Adrenal gland (tissue), 12 donors: ENCODE measurements around the gene CEP170. TPM values are rescaled to one million over a fixed set of nuclear protein-coding genes. Genes with fewer than 3 reads are reported as not detected.

Source experiments
- DNase-seq, 7 donors: peaks; one replicate each; pipeline ENCODE4 v3.0.0-alpha.2; 2019 to 2020
- H3K27ac ChIP-seq, 5 donors: fragments of 200-600 bp; sonication (generic) in 4 of 5; 1 replicate in 3 of 5; 2 replicates in 2 of 5; pipeline versions ENCODE4 v1.5.1 to v1.8.0; 2016 to 2020; ENCODE audit warnings: mild to moderate bottlenecking in 1 of 5
- H3K27me3 ChIP-seq: fragments of 200-600 bp; 2 replicates; pipeline ENCODE4 v1.8.0; 2021
- H3K36me3 ChIP-seq, 2 donors: fragments of 200-600 bp; replicated peaks in 1 of 2; 1 replicate in 1 of 2; 2 replicates in 1 of 2; pipeline versions ENCODE4 v1.5.1 to v1.8.0; 2018 to 2022
- H3K4me1 ChIP-seq, 2 donors: fragments of 200-600 bp; replicated peaks in 1 of 2; 1 replicate in 1 of 2; 2 replicates in 1 of 2; pipeline versions ENCODE4 v1.5.1 to v1.8.0; 2018 to 2021
- H3K4me3 ChIP-seq, 4 donors: fragments of 200-600 bp; sonication (generic) in 3 of 4; one replicate each; pipeline ENCODE4 v1.5.1; 2016 to 2018
- H3K9me3 ChIP-seq, 3 donors: fragments of 200-600 bp; sonication (generic) in 1 of 3; replicated peaks in 1 of 3; 1 replicate in 2 of 3; 2 replicates in 1 of 3; pipeline versions ENCODE4 v1.5.1 to v1.8.0; 2016 to 2021
- POLR2A ChIP-seq, 2 donors: fragments of 450-650 bp; IDR thresholded peaks; one replicate each; pipeline ENCODE4 v1.6.1; 2017; ENCODE audit warnings: antibody characterized with exemption in 2 of 2, mild to moderate bottlenecking in 2 of 2, moderate library complexity in 1 of 2
- WGBS, 4 donors: extraction: QIAGEN DNeasy Blood & Tissue Kit in 2 of 4; methylation state at CpG; one replicate each; pipeline versions ENCODE4 v1.1.5 to v1.1.7; 2013 to 2017; 5-methylcytosine and 5-hydroxymethylcytosine counted together
- intact Hi-C, 2 donors: fragments of 100-400 bp; cut with DNase I; formaldehyde crosslinking; loops; one replicate each; pipeline versions ENCODE4 v1.14.1 to v1.15.0; 2022 to 2023
- polyA plus RNA-seq, 3 donors: library from polyadenylated mRNA; stranded (reverse); fragments of 200-250 nt in 2 of 3; fragments of 350-450 nt in 1 of 3; fragmentation: Illumina TruSeq in 1 of 3; extraction: RNeasy Lipid Tissue Mini Kit (QIAGEN cat#74804) in 1 of 3; gene quantifications; one replicate each; pipeline ENCODE4 v1.2.3, GENCODE V29; 2013 to 2014
- total RNA-seq, 9 donors: library from RNA; depleted of rRNA in 4 of 9; stranded (reverse); fragments of >200 nt in 4 of 9; fragments of 120-200 nt in 1 of 9; fragmentation: NEBNext Ultra II Directional in 1 of 9; extraction: Animal tissue kit (Norgen Biotek cat#: 25700) in 1 of 9; gene quantifications; one replicate each; pipeline versions ENCODE4 v1.1.0 to v1.2.4, GENCODE V29; 2013 to 2023
- TF ChIP-seq, protein P1 (sequence below), 6 experiments: fragments of 450-650 bp in 4 of 6; fragments of 200-600 bp in 2 of 6; sonication (generic) in 1 of 6; IDR thresholded peaks; 1 replicate in 5 of 6; 2 replicates in 1 of 6; pipeline versions ENCODE4 v1.5.1 to v1.8.0; 2016 to 2021; ENCODE audit warnings: antibody characterized with exemption in 6 of 6, mild to moderate bottlenecking in 2 of 6, moderate library complexity in 1 of 6
- donor health status: healthy with polysubstance abuse.
- donor health status: Bipolar disorder and iron deficiency.
- donor health status: DM: yes; HTN: yes; CAD: no.
- donor health status: DM: no; HTN: no; CAD: no.
- donor health status: DM: no; HTN: no; CAD: no.
- donor health status: DM: yes; HTN: yes; CAD: no.

Gene CEP170
- total and polyA plus RNA-seq, 12 donors = 15.5 to 56.2 (median 35.9) TPM

DNA sequence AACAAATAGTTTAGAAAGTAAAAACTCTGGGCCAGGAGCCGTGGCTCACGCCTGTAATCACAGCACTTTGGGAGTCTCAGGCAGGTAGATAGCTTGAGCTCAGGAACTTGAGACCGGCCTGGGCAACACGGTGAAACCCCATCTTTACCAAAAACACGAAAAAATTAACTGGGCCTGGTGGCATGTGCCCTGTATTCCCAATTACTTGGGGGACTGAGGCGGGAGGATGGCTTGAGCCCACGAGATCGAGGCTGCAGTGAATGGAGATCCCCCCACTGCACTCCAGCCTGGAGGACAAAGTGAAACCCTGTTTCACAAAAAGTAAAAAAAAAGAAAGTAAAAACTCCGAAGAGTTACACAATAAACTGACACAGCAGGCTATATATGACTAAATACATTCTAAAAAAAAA is 10.6 kb downstream of the CEP170 start:
- Histone ChIP-seq H3K36me3 (no peaks in the 10 kb centered on the region), H3K27ac (no peak overlapping the region), H3K27me3 (no peaks in the 10 kb centered on the region), H3K9me3 (no peaks in the 10 kb centered on the region), H3K4me1 (peaks cover 8 to 29% of the 10 kb centered on the region in 2 donors), H3K4me3 (no peak overlapping the region)
- intact Hi-C loops = no loop called here
- 69 to 83% (median 81%) methylated on average over 9 of the region's 9 CpGs for WGBS, 4 donors
- TF ChIP-seq, protein P1, sequence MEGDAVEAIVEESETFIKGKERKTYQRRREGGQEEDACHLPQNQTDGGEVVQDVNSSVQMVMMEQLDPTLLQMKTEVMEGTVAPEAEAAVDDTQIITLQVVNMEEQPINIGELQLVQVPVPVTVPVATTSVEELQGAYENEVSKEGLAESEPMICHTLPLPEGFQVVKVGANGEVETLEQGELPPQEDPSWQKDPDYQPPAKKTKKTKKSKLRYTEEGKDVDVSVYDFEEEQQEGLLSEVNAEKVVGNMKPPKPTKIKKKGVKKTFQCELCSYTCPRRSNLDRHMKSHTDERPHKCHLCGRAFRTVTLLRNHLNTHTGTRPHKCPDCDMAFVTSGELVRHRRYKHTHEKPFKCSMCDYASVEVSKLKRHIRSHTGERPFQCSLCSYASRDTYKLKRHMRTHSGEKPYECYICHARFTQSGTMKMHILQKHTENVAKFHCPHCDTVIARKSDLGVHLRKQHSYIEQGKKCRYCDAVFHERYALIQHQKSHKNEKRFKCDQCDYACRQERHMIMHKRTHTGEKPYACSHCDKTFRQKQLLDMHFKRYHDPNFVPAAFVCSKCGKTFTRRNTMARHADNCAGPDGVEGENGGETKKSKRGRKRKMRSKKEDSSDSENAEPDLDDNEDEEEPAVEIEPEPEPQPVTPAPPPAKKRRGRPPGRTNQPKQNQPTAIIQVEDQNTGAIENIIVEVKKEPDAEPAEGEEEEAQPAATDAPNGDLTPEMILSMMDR (IDR thresholded peaks at IDR 0.05) = no peak
- TF ChIP-seq POLR2A (IDR thresholded peaks at IDR 0.05) = no peak
- DNase-seq = no peak

DNA sequence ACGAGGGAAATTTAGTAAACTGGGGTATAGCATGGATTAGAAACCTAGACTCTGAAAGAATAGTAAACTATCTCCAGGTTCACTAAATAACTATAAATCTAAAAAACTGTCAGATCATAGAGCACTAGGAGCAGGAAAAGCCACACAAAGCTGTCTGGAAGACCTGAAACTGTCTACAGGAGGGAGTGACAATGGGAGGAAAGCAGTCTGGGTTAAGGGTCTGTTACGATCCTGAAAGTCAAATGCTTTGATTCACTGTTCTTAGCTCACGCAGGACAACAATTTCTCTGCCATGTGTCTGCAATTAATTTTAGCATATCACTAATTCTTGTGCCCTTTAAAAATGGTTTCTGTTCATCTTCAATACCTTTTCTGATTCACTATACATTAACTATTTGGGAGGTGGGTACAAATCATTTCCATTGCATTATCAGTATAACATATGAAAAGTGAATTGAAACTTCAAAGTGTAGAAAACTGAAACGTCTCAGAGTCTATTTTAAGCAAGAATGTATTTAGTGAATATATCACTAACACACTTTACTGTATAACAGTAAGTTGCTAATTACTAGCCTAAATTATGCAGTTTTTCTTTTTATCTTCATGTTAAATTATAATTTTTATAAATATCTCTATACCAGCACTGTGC is 18.4 kb downstream of the CEP170 start:
- Histone ChIP-seq H3K27ac (no peak overlapping the region), H3K9me3 (no peaks in the 10 kb centered on the region), H3K4me1 (peaks cover 27 to 45% of the 10 kb centered on the region in 2 donors), H3K27me3 (no peaks in the 10 kb centered on the region), H3K36me3 (no peaks in the 10 kb centered on the region), H3K4me3 (no peak overlapping the region)
- 60 to 67% (median 64%) methylated on average over 4 of the region's 4 CpGs for WGBS, 4 donors
- TF ChIP-seq, protein P1 (IDR thresholded peaks at IDR 0.05) = no peak
- no peak for TF ChIP-seq POLR2A (IDR thresholded peaks at IDR 0.05)
- DNase-seq = no peak
- intact Hi-C loops = no loop called here

DNA sequence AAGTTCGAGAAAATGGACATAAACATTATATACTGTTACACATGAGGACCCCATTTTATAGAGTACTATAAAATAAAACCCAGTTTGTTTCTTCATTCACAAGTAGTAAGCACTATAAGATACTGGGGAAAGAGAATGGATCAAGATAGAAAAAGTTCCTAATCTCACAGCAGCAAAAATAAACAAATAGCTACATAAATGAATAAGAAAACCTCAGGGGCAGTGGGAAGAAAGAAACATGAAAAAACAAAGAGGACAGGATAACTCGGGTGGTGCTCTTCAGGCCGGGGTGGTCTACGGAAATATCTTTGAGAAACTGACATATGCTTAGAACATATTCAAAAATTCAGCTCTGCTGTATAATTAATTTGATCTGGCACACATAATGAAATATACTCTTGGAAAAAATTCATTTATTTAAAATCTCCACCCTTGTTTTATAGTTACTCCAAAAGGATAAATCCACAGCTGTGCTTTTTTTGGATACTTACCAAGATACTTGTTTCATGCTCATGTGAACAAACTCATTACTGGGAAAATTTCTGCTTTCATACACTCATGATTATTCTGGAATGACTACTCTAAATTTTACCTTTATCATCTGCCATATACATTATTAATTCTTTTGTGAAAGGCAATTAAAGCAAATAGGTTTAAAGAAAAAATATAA is 20.0 kb downstream of the CEP170 start:
- intact Hi-C loops = no loop called here
- Histone ChIP-seq H3K36me3 (no peaks in the 10 kb centered on the region), H3K27ac (no peak overlapping the region), H3K9me3 (peaks cover 0 to 13% (median 4%) of the 10 kb centered on the region in 3 donors), H3K4me3 (no peak overlapping the region), H3K4me1 (peaks cover 27 to 45% of the 10 kb centered on the region in 2 donors), H3K27me3 (no peaks in the 10 kb centered on the region)
- WGBS, 4 donors = 74 to 83% (median 78%) methylated on average over 4 of the region's 4 CpGs
- TF ChIP-seq, protein P1 (IDR thresholded peaks at IDR 0.05) = no peak
- TF ChIP-seq POLR2A (IDR thresholded peaks at IDR 0.05) = no peak
- DNase-seq = no peak

DNA sequence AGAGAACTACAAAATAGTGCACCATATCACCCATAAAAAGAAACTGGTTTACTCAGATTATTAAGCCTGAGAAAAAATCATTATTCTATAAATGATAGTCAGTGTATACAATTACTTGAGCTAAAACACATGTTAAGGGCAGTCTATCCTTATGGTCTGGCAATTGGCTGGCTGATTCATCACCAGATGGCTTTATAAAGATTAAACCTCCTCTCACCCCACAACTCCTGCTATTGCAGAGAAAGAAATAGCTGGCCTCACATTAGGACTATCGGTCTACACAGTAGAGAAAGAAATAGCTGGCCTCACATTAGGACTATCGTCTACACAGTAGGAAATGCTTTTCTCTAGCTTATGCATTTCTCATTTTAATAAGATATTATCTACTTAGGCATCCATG is 21.2 kb downstream of the CEP170 start:
- no peak for TF ChIP-seq POLR2A (IDR thresholded peaks at IDR 0.05)
- TF ChIP-seq, protein P1 (IDR thresholded peaks at IDR 0.05) = no peak
- 92 to 99% (median 94%) methylated on average over 2 of the region's 2 CpGs for WGBS, 4 donors
- intact Hi-C loops = no loop called here
- Histone ChIP-seq H3K9me3 (peaks cover 0 to 14% (median 9%) of the 10 kb centered on the region in 3 donors), H3K4me1 (peaks cover 20 to 37% of the 10 kb centered on the region in 2 donors), H3K27ac (no peak overlapping the region), H3K4me3 (no peak overlapping the region), H3K27me3 (no peaks in the 10 kb centered on the region), H3K36me3 (no peaks in the 10 kb centered on the region)
- no peak for DNase-seq
